ENCODE results near the gene EXD1.

DNA sequence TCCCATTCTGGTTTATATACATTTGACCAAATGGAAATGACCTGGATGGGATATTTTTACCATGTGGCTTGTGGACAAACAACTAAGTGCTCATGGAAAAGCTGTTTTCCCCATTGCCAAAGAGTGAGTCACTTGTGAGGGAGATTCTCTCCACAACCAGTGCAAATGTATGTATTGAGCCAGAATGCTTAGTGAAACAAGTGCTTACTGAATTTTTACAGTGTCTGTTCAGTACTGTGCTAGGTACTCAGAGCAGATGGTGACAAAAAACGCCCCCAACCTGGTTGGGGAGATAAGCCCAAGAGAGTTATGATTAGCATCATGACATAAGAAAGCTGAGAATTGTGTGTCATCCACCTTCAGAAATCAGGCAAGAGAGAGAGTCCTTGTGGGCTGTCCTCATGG lies 2.8 kb upstream of the EXD1 start:
- TF ChIP-seq POLR2AphosphoS5 (IDR thresholded peaks at IDR 0.05) (no peak), POLR2A (IDR thresholded peaks at IDR 0.05) (no peak)

All from spleen (tissue), 3 donors.